NB4 (cell line): Measurements from ENCODE around the gene HNRNPDL.

Experiments used
- DNase-seq: peaks from one replicate; pipeline ENCODE4 v3.0.0; 2010; ENCODE audit warnings: low read depth
- H3K4me3 ChIP-seq: one replicate; pipeline ENCODE4 v1.5.1; 2011; ENCODE audit warnings: mild to moderate bottlenecking, low read depth, low read length, moderate library complexity
- CTCF ChIP-seq: IDR thresholded peaks from one replicate; pipeline ENCODE4 v1.5.1; 2012; ENCODE audit warnings: low read depth, low read length
- MAX ChIP-seq: IDR thresholded peaks from 2 replicates; pipeline ENCODE4 v1.6.1; 2011; ENCODE audit warnings: low read depth, low read length
- MYC ChIP-seq: IDR thresholded peaks from 2 replicates; pipeline ENCODE4 v1.6.1; 2011; ENCODE audit warnings: low read depth, low read length
- POLR2A ChIP-seq: IDR thresholded peaks from 2 replicates; pipeline ENCODE4 v1.6.1; 2011; ENCODE audit warnings: mild to moderate bottlenecking; ENCODE audit not compliant: insufficient read length; ENCODE audit errors: extremely low read depth

Gene HNRNPDL

DNA sequence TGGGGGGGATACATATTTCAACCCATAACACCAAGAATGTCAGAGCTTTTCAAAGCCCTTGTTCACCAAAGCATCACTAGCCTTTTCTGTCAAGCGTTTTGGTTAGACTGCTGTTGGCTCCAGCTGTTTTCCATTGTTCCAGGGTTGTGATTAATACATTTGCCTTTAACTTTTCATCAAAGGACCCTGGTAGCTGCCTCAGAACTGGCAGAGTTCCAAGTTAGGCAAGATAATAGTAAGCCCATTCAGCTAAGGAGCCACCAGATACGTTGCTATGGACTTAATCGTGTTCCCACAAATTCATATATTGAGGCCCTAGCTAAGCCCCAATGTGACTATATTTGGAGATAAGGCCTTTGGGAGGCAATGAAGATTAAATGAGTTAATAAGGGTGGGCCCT lies 37.2 kb upstream of the HNRNPDL start:
- no peak for DNase-seq
- H3K4me3 ChIP-seq: no peak overlapping the region
- no peak for TF ChIP-seq CTCF
- TF ChIP-seq POLR2A: no peak
- TF ChIP-seq MAX: no peak
- TF ChIP-seq MYC: no peak

GRCh38 chr4:82463221-82463620 lies 33.0 kb upstream of the HNRNPDL start:
- no peak for DNase-seq
- H3K4me3 ChIP-seq: no peak overlapping the region
- no peak for TF ChIP-seq CTCF
- TF ChIP-seq POLR2A: no peak
- no peak for TF ChIP-seq MYC
- no peak for TF ChIP-seq MAX

- DNase-seq: peak; percentile 77
- H3K4me3 ChIP-seq: no peak overlapping the region
- peak; percentile 47 for TF ChIP-seq MAX
- TF ChIP-seq MYC: no peak
- TF ChIP-seq CTCF: peak; percentile 71
- TF ChIP-seq POLR2A: no peak
Observed at GRCh38 chr4:82462415-82462831, 32.2 kb upstream of the HNRNPDL start.

GRCh38 chr4:82461710-82462109 lies 31.4 kb upstream of the HNRNPDL start:
- TF ChIP-seq MYC (no peak), POLR2A (no peak), CTCF (no peak), MAX (no peak)
- H3K4me3 ChIP-seq: no peak overlapping the region
- no peak for DNase-seq

GRCh38 chr4:82458729-82459128 lies 28.5 kb upstream of the HNRNPDL start:
- no peak overlapping the region for H3K4me3 ChIP-seq
- DNase-seq: no peak

More at GRCh38 chr4:82458729-82459128, 28.5 kb upstream of the HNRNPDL start:
- TF ChIP-seq POLR2A: no peak
- TF ChIP-seq CTCF: no peak
- no peak for TF ChIP-seq MAX
- no peak for TF ChIP-seq MYC
